HepG2 (cell line): Measurements from ENCODE around the gene SLC35E4.

Source experiments
- MAFF ChIP-seq: IDR thresholded peaks from 2 replicates; pipeline ENCODE4 v1.6.1; 2011; ENCODE audit warnings: low read depth, low read length, improper control_type of control experiment
- POLR2A ChIP-seq, 2 experiments: IDR thresholded peaks; 2 replicates each; pipeline ENCODE4 v1.6.1; 2011; ENCODE audit warnings: low read depth in 2 of 2, low read length in 2 of 2, mild to moderate bottlenecking in 1 of 2, moderate library complexity in 1 of 2; ENCODE audit not compliant: insufficient read depth in 1 of 2
- POLR2AphosphoS5 ChIP-seq: IDR thresholded peaks from 2 replicates; pipeline ENCODE4 v1.6.1; 2012; ENCODE audit warnings: low read depth, low read length
- TFDP1 ChIP-seq: IDR thresholded peaks from 2 replicates; pipeline ENCODE4 v1.6.1; 2016; ENCODE audit warnings: missing compliant biosample characterization, missing genetic modification reagents, borderline replicate concordance
- ZNF766 ChIP-seq: sonication (generic); formaldehyde crosslinking; IDR thresholded peaks from 2 replicates; pipeline ENCODE4 v1.5.0; 2020; ENCODE audit warnings: missing genetic modification reagents, borderline replicate concordance

- TF ChIP-seq POLR2AphosphoS5 (no peak), POLR2A (IDR thresholded peaks at IDR 0.05; ENCODE audit: insufficient read depth in 1 of 2, low read depth in 2 of 2, low read length in 2 of 2) (no peak), MAFF (no peak), TFDP1 (CRISPR knock-in tag) (no peak), ZNF766 (CRISPR knock-in tag) (no peak)
Measured at GRCh38 chr22:30694171-30694639, 58.6 kb downstream of the SLC35E4 start.
